ENCODE measurements around the gene WRAP73. TPM values are rescaled to one million over a fixed set of nuclear protein-coding genes. Genes with fewer than 3 reads are reported as not detected.

The WRAP73 gene
- total and polyA plus RNA-seq, 2 experiments from 2014 or later = 22.6 to 43.3 TPM

DNA sequence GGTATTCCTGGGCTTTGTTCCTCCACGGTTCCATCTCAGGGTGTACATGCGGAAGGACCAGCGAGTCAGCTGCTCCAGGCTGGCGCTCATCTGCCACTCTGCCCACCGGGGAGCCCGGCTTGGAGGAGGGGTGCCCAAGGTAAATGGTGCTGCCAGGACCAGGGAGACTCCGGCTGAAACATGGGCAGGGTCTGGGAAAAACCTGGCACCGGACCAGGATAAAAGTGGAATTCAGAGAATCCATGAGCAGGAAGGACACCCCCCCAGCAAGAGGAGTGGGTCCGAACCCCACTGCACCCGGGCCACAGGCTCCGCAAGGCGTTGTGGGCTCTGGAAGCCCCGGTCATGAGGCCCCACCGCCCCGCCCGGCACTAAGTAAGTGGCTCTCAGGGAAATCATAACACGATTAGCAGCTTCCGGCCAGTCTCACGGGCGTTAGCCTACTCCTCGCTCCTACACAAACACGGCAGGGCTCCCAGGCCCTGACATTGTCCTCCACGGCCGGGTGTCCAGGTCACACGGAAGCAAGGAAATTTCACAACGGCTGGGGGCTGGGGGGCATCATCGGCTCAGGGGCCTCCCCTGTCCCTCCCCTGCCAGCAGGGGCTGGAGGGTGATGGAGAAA, 59.7 kb downstream of the WRAP73 start:
- Histone ChIP-seq H3K36me3 (ENCODE audit: insufficient read depth) (no peaks in the 10 kb centered on the region), H3K27ac (ENCODE audit: low read depth) (no peak overlapping the region), H2AFZ (no peak overlapping the region), H3K79me2 (replicated peaks; ENCODE audit: insufficient read depth) (no peaks in the 10 kb centered on the region), H3K9me2 (ENCODE audit: insufficient read depth) (no peaks in the 10 kb centered on the region), H3K27me3 (ENCODE audit: insufficient read depth) (no peaks in the 10 kb centered on the region), H3K4me2 (no peak overlapping the region), H4K20me1 (replicated peaks; ENCODE audit: insufficient read depth) (no peaks in the 10 kb centered on the region), H3K4me1 (ENCODE audit: insufficient read depth) (peaks cover 7% of the 10 kb centered on the region; the same call in 1 of the 2 replicates), H3K4me3 (no peak overlapping the region), H3F3A (replicated peaks; ENCODE audit: low read depth) (0 out of 2 replicates have a peak, but pooled peaks cover 3% of the 10 kb centered on the region)
- ATAC-seq = no peak
- Mint-ChIP-seq H3K4me3 (no peak overlapping the region; the same call in 2 of the 3 replicates), H3K36me3 (ENCODE audit: low read depth) (no peaks in the 10 kb centered on the region; the same call in 2 of the 3 replicates), H3K4me1 (peaks cover 27% of the 10 kb centered on the region), H3K27ac (peak overlapping the region; percentile 70; the same call in 1 of the 2 replicates), H3K9me3 (no peaks in the 10 kb centered on the region), H3K27me3 (ENCODE audit: insufficient read depth, low read depth, poor library complexity) (peaks cover 2% of the 10 kb centered on the region)
- DNase-seq (ENCODE audit: low spot score) = no peak
- TF ChIP-seq EZH2 (IDR thresholded peaks at IDR 0.05; ENCODE audit: low read depth, unreplicated experiment) = no peak

DNA sequence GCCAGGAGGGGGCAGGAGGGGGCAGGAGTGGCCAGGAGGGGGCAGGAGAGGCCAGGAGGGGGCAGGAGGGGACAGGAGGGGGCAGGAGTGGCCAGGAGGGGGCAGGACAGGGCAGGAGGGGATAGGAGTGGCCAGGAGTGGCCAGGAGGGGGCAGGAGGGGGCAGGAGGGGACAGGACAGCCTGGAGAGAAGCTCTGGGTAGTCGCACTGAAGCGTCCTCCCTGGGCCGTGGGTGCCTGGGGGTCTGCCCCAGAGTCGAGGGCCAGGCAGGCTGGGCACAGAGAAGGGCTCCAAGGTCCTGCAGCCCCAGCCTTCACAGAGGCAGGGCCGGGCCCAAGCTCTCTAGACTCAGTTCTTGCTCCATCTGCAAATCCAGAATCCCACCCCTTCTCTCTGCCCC, 61.5 kb downstream of the WRAP73 start:
- peaks cover 2% of the 10 kb centered on the region for H3K27me3 Mint-ChIP-seq (ENCODE audit: insufficient read depth, low read depth, poor library complexity)
- Histone ChIP-seq H3K27me3 (ENCODE audit: insufficient read depth) (no peaks in the 10 kb centered on the region), H3K27ac (ENCODE audit: low read depth) (no peak overlapping the region), H2AFZ (no peak overlapping the region), H3K4me3 (no peak overlapping the region), H3K79me2 (replicated peaks; ENCODE audit: insufficient read depth) (no peaks in the 10 kb centered on the region), H3K4me1 (ENCODE audit: insufficient read depth) (no peaks in the 10 kb centered on the region), H3K4me2 (no peak overlapping the region), H3K9me2 (ENCODE audit: insufficient read depth) (no peaks in the 10 kb centered on the region), H4K20me1 (replicated peaks; ENCODE audit: insufficient read depth) (no peaks in the 10 kb centered on the region), H3F3A (replicated peaks; ENCODE audit: low read depth) (0 out of 2 replicates have a peak, but pooled peaks cover 3% of the 10 kb centered on the region), H3K36me3 (ENCODE audit: insufficient read depth) (no peaks in the 10 kb centered on the region)
- H3K27ac Mint-ChIP-seq = no peak overlapping the region
- no peak for DNase-seq (ENCODE audit: low spot score)
- no peaks in the 10 kb centered on the region for H3K9me3 Mint-ChIP-seq
- TF ChIP-seq, protein P1, sequence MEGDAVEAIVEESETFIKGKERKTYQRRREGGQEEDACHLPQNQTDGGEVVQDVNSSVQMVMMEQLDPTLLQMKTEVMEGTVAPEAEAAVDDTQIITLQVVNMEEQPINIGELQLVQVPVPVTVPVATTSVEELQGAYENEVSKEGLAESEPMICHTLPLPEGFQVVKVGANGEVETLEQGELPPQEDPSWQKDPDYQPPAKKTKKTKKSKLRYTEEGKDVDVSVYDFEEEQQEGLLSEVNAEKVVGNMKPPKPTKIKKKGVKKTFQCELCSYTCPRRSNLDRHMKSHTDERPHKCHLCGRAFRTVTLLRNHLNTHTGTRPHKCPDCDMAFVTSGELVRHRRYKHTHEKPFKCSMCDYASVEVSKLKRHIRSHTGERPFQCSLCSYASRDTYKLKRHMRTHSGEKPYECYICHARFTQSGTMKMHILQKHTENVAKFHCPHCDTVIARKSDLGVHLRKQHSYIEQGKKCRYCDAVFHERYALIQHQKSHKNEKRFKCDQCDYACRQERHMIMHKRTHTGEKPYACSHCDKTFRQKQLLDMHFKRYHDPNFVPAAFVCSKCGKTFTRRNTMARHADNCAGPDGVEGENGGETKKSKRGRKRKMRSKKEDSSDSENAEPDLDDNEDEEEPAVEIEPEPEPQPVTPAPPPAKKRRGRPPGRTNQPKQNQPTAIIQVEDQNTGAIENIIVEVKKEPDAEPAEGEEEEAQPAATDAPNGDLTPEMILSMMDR (conservative IDR thresholded peaks at IDR 0.05; ENCODE audit: low read depth in 2 of 2) = peak in 1 of 2 experiments; percentile 19; a peak in 1 of 4 replicates
- no peak for TF ChIP-seq EZH2 (IDR thresholded peaks at IDR 0.05; ENCODE audit: low read depth, unreplicated experiment)
- H3K4me3 Mint-ChIP-seq = no peak overlapping the region
- H3K4me1 Mint-ChIP-seq = peaks cover 24% of the 10 kb centered on the region
- H3K36me3 Mint-ChIP-seq (ENCODE audit: low read depth) = no peaks in the 10 kb centered on the region; the same call in 2 of the 3 replicates
- ATAC-seq = no peak

DNA sequence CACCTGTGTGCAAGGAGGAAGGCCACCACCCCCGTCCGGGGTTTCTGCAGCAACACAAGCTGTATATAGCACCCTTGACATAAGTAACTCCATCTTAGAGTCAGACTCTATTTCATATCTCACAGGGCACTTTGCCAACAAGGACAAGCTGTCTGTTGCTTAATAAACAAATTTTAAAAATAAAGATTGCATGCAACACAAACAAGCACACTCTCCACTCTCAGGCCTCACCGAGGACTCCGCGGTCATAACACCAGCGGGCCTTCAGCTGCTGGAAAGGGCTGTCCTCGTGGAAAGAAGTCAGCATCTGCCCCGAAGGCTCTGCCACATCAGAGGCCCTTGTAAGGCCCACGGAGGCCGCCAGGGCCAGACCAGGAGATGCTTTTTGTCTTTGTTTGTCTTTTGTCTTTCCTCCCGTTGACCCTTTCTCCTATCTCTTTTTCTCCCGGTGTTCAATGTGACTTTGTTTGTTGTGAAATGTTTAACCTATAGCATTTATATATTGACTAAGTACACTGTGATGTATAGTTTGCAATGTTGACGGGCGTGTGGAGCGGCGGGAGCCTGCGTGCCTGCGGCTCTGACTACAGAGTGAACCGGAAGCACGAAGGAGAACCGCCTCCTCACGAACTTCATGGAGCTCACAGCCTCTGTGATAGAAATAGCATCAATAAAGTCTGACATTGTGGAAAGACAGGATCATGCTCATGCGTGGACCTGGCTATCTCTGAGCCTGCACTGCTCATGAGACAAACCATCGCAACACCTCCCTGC, 62.7 kb downstream of the WRAP73 start:
- ATAC-seq (no peak), DNase-seq (ENCODE audit: low spot score) (no peak)
- H3K79me2 ChIP-seq (replicated peaks; ENCODE audit: insufficient read depth) = no peaks in the 10 kb centered on the region
- H4K20me1 ChIP-seq (replicated peaks; ENCODE audit: insufficient read depth) = no peaks in the 10 kb centered on the region
- peaks cover 5% of the 10 kb centered on the region for H3K27me3 Mint-ChIP-seq (ENCODE audit: insufficient read depth, low read depth, poor library complexity)
- H3K4me1 ChIP-seq (ENCODE audit: insufficient read depth) = no peaks in the 10 kb centered on the region
- no peaks in the 10 kb centered on the region for H3K9me2 ChIP-seq (ENCODE audit: insufficient read depth)
- TF ChIP-seq, protein P2, sequence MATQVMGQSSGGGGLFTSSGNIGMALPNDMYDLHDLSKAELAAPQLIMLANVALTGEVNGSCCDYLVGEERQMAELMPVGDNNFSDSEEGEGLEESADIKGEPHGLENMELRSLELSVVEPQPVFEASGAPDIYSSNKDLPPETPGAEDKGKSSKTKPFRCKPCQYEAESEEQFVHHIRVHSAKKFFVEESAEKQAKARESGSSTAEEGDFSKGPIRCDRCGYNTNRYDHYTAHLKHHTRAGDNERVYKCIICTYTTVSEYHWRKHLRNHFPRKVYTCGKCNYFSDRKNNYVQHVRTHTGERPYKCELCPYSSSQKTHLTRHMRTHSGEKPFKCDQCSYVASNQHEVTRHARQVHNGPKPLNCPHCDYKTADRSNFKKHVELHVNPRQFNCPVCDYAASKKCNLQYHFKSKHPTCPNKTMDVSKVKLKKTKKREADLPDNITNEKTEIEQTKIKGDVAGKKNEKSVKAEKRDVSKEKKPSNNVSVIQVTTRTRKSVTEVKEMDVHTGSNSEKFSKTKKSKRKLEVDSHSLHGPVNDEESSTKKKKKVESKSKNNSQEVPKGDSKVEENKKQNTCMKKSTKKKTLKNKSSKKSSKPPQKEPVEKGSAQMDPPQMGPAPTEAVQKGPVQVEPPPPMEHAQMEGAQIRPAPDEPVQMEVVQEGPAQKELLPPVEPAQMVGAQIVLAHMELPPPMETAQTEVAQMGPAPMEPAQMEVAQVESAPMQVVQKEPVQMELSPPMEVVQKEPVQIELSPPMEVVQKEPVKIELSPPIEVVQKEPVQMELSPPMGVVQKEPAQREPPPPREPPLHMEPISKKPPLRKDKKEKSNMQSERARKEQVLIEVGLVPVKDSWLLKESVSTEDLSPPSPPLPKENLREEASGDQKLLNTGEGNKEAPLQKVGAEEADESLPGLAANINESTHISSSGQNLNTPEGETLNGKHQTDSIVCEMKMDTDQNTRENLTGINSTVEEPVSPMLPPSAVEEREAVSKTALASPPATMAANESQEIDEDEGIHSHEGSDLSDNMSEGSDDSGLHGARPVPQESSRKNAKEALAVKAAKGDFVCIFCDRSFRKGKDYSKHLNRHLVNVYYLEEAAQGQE (IDR thresholded peaks at IDR 0.05; ENCODE audit: unreplicated experiment) = no peak
- TF ChIP-seq POLR2AphosphoS5 (IDR thresholded peaks at IDR 0.05; ENCODE audit: low read depth) = no peak
- no peaks in the 10 kb centered on the region for H3K9me3 Mint-ChIP-seq
- H3K4me2 ChIP-seq = no peak overlapping the region
- no peak overlapping the region for H3K4me3 ChIP-seq
- 0 out of 2 replicates have a peak, but pooled peaks cover 3% of the 10 kb centered on the region for H3F3A ChIP-seq (replicated peaks; ENCODE audit: low read depth)
- no peak overlapping the region for H3K27ac ChIP-seq (ENCODE audit: low read depth)
- no peaks in the 10 kb centered on the region; the same call in 2 of the 3 replicates for H3K36me3 Mint-ChIP-seq (ENCODE audit: low read depth)
- no peaks in the 10 kb centered on the region for H3K36me3 ChIP-seq (ENCODE audit: insufficient read depth)
- no peak overlapping the region for H3K27ac Mint-ChIP-seq
- no peak overlapping the region for H2AFZ ChIP-seq
- no peak overlapping the region for H3K4me3 Mint-ChIP-seq
- H3K4me1 Mint-ChIP-seq = peaks cover 17% of the 10 kb centered on the region
- no peaks in the 10 kb centered on the region for H3K27me3 ChIP-seq (ENCODE audit: insufficient read depth)

All from GM23338 (cell line).